Tibial artery (tissue), 4 donors: ENCODE measurements around the gene DTX1.

Experiments
- DNase-seq, 2 donors: peaks; one replicate each; pipeline ENCODE4 v3.0.0-alpha.2; 2019
- H3K27ac ChIP-seq, 2 donors: fragments of 200-600 bp; sonication (generic) in 1 of 2; 1 replicate in 1 of 2; 2 replicates in 1 of 2; pipeline ENCODE4 v1.5.1; 2018 to 2019; ENCODE audit warnings: mild to moderate bottlenecking in 1 of 2
- H3K27me3 ChIP-seq, 2 donors: fragments of 200-600 bp; sonication (generic) in 1 of 2; one replicate each; pipeline versions ENCODE4 v1.5.1 to v1.6.0; 2016 to 2019
- H3K36me3 ChIP-seq, 3 donors: fragments of 200-600 bp; sonication (generic) in 2 of 3; one replicate each; pipeline ENCODE4 v1.5.1; 2016 to 2019; ENCODE audit warnings: mild to moderate bottlenecking in 2 of 3
- H3K4me1 ChIP-seq, 4 donors: fragments of 200-600 bp; sonication (generic) in 2 of 4; 1 replicate in 3 of 4; 2 replicates in 1 of 4; pipeline ENCODE4 v1.5.1; 2016 to 2019
- H3K4me3 ChIP-seq, 2 donors: fragments of 200-600 bp; sonication (generic) in 1 of 2; 1 replicate in 1 of 2; 2 replicates in 1 of 2; pipeline ENCODE4 v1.5.1; 2018 to 2019; ENCODE audit warnings: mild to moderate bottlenecking in 2 of 2
- H3K9me3 ChIP-seq, 3 donors: fragments of 200-600 bp; sonication (generic) in 1 of 3; one replicate each; pipeline ENCODE4 v1.5.1; 2016 to 2019
- CTCF ChIP-seq, 2 experiments: fragments of 200-600 bp in 1 of 2; fragments of 450-650 bp in 1 of 2; IDR thresholded peaks; one replicate each; pipeline ENCODE4 v1.5.1; 2017 to 2019; ENCODE audit warnings: antibody characterized with exemption in 2 of 2, mild to moderate bottlenecking in 1 of 2, moderate library complexity in 1 of 2
- intact Hi-C: fragments of 100-400 bp; cut with DNase I; formaldehyde crosslinking; loops from one replicate; pipeline ENCODE4 v1.15.0; 2023; ENCODE audit warnings: low total_unique reads

Gene DTX1

GRCh38 chr12:113056631-113057488 lies at the start of gene DTX1:
DTX1 (plus strand) TSS chr12:113056730; CDS start chr12:113058193, 1,463 bp downstream.
- TF ChIP-seq CTCF (IDR thresholded peaks at IDR 0.05) = no peak
- no peak within 1 kb of the TSS for H3K27ac ChIP-seq
- peaks cover 0 to 75% of the 10 kb centered on the region in 2 donors for H3K27me3 ChIP-seq
- no peak for DNase-seq
- no peaks in the 10 kb centered on the region for H3K36me3 ChIP-seq
- peaks cover 0 to 12% (median 12%) of the 10 kb centered on the region in 4 donors for H3K4me1 ChIP-seq
- intact Hi-C loops = no loop called here
- H3K4me3 ChIP-seq = peak within 1 kb of the TSS; percentile 31 to 48
- H3K9me3 ChIP-seq = no peaks in the 10 kb centered on the region

GRCh38 chr12:113007166-113007565 lies 49.4 kb upstream of the DTX1 start:
- intact Hi-C loops = no loop called here
- Histone ChIP-seq H3K27ac (no peak overlapping the region), H3K9me3 (no peaks in the 10 kb centered on the region), H3K36me3 (peaks cover 0 to 39% (median 33%) of the 10 kb centered on the region in 3 donors), H3K4me3 (no peak overlapping the region), H3K27me3 (no peaks in the 10 kb centered on the region), H3K4me1 (no peaks in the 10 kb centered on the region)
- no peak for DNase-seq
- TF ChIP-seq CTCF (IDR thresholded peaks at IDR 0.05) = no peak

DNA sequence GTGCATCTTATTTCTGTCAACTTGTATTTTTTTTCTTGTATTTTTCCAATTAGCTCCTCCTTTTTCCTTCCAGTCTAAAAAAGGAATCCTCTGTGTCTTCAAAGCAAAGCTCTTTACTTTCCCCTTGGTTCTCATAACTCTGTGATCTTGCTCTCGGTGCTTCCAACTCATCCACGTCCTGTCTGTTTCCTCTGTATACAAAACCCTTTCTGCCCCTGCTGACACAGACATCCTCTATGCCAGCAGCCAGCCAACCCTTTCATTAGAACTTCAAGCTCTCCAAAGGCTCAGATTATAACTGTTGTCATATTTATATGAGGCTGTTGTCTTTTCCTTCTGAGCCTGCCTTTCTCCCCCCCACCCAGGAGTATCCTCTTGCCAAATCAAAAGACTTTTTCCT lies 45.8 kb upstream of the DTX1 start:
- TF ChIP-seq CTCF (IDR thresholded peaks at IDR 0.05) = no peak
- peaks cover 0 to 3% of the 10 kb centered on the region in 2 donors for H3K27me3 ChIP-seq
- H3K4me3 ChIP-seq = no peak overlapping the region
- intact Hi-C loops = no loop called here
- no peak for DNase-seq
- no peaks in the 10 kb centered on the region for H3K9me3 ChIP-seq
- H3K27ac ChIP-seq = no peak overlapping the region
- peaks cover 0 to 33% (median 24%) of the 10 kb centered on the region in 3 donors for H3K36me3 ChIP-seq
- H3K4me1 ChIP-seq = no peaks in the 10 kb centered on the region

DNA sequence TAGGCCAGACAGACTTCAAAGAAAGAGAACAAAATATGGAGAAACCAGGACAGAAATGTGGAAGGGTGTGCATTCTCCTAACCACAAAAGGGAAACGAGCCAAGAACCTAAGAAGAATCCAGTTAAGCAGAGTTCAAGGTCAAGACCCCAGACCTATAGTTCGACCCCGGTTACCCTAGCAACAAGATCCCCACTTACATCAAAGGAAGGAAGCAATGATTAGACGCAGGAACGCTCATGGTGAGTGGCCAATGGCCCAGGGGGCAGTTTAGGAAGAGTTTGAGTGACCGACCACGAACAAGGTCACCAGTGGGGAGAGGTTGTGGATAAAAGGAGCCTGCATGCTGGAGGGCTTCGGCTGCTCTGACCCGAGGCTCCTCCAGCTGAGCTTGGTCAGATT lies 42.0 kb upstream of the DTX1 start:
- H3K36me3 ChIP-seq = peaks cover 0 to 20% (median 6%) of the 10 kb centered on the region in 3 donors
- H3K4me1 ChIP-seq = no peaks in the 10 kb centered on the region
- TF ChIP-seq CTCF (IDR thresholded peaks at IDR 0.05) = no peak
- no peaks in the 10 kb centered on the region for H3K9me3 ChIP-seq
- no peak overlapping the region for H3K27ac ChIP-seq
- H3K4me3 ChIP-seq = no peak overlapping the region
- peaks cover 0 to 9% of the 10 kb centered on the region in 2 donors for H3K27me3 ChIP-seq
- intact Hi-C loops = no loop called here
- no peak for DNase-seq

DNA sequence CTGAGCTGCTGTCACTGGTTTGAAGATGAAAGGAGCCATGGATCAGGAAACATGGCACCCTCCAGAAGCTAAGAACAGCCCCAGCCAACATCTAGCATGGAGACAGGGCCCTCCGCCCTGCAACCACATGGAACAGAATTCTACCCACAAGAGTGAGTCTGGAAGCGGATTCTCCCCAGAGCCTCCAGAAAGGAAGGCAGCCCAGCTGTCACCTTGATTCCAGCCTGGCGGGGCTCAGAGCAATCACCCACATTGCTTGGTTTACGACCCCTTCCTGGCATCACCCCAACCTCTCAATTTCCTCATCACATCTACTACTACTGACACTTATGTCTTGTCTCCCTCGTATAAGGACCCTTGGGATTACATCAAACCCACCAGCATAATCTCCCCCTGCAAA lies 39.7 kb upstream of the DTX1 start:
- no peaks in the 10 kb centered on the region for H3K4me1 ChIP-seq
- peaks cover 0 to 9% of the 10 kb centered on the region in 2 donors for H3K27me3 ChIP-seq
- H3K4me3 ChIP-seq = no peak overlapping the region
- DNase-seq = no peak
- intact Hi-C loops = no loop called here
- H3K9me3 ChIP-seq = no peaks in the 10 kb centered on the region
- no peak for TF ChIP-seq CTCF (IDR thresholded peaks at IDR 0.05)
- H3K27ac ChIP-seq = no peak overlapping the region
- H3K36me3 ChIP-seq = no peaks in the 10 kb centered on the region
